ENCODE measurements around the gene SNIP1.

- TF ChIP-seq CTCF (conservative IDR thresholded peaks at IDR 0.05 in 1 of 2, IDR thresholded peaks at IDR 0.05 in 1 of 2; ENCODE audit: extremely low read depth in 1 of 2, insufficient read depth in 1 of 2, low read depth in 1 of 2, low read length in 2 of 2), result no peak
- no peak for TF ChIP-seq EZH2 (IDR thresholded peaks at IDR 0.05; ENCODE audit: borderline replicate concordance, low read length)
These were observed 16.7 kb downstream of the SNIP1 start for GRCh38 chr1:37537378-37537777.
